SU-DHL-6 (cell line): ENCODE data around the gene AOAH.

Experiments
- CTCF ChIP-seq: fragments of 200-600 bp; sonication (generic); IDR thresholded peaks from one replicate; pipeline ENCODE4 v1.5.1; 2017; ENCODE audit warnings: antibody characterized with exemption, mild to moderate bottlenecking, low read length, moderate library complexity; ENCODE audit not compliant: insufficient read depth, poor library complexity, severe bottlenecking
- EZH2phosphoT487 ChIP-seq: fragments of 200-600 bp; sonication (generic), shearing (Covaris generic); conservative IDR thresholded peaks from 2 replicates; pipeline ENCODE4 v1.6.1; 2018; ENCODE audit warnings: mild to moderate bottlenecking, antibody characterized with exemption, low read length, moderate library complexity, mixed read lengths

DNA sequence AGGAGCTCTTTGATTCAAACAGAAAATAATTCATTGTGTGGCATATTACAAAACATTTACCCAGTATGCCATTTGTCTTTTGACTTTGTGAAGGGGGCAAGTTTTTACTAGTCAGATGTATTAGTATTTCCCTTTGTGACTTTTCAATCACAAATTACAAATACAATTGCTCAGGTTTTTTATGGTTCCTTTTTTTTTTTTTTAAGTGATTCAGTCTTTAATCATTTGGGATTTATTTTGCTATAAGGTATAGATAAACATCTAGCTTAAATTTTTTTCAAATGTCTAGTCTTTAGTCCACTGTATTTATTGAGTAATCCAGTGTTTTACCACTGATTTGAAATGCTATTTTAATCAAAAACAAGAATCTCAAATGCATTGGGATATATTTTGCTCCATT, 75.9 kb downstream of the AOAH start:
- TF ChIP-seq EZH2phosphoT487 (no peak), CTCF (no peak)
